Measurements from ENCODE around the gene BATF. TPM values are rescaled to one million over a fixed set of nuclear protein-coding genes. Genes with fewer than 3 reads are reported as not detected.
A peak's percentile ranks its signal among the peaks of the same experiment; 100 is the strongest.
"Not testable (repeated sequence)": the region's sequence is repeated elsewhere in the genome, so short reads cannot be mapped to it uniquely, and the experiment has no call there.

Gene BATF, protein sequence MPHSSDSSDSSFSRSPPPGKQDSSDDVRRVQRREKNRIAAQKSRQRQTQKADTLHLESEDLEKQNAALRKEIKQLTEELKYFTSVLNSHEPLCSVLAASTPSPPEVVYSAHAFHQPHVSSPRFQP
- 10 to 100 TPM; 74.6 to 81.3 TPM for total RNA-seq

DNA sequence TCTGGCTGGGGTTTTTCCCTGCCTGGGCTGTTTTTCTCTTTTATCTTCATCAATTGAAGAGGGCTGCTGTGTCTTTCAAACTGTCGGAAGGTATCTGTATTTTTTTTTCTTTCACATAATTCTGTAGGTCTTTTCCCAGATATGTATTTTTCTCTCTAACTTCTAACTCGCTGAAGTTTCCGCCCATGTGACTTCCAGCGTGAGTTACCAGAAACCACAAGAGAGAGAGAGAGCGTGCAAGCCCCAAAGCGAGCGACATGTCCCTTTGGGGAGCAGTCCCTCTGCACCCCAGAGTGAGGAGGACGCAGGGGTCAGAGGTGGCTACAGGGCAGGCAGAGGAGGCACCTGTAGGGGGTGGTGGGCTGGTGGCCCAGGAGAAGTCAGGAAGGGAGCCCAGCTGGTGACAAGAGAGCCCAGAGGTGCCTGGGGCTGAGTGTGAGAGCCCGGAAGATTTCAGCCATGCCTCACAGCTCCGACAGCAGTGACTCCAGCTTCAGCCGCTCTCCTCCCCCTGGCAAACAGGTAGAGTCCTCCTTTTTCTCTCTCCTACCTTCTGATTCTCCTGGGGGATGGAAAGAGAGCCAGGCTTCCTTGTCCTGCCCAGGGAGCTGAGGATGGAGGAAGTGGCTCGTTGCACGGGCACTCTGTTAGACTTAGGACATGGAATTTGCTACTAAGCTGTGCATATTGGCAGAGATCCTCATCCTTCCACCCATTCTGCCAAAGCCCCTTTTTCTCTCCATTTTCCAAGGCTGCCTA, at the start of gene BATF:
Gene BATF, plus strand, starts transcription at position 246 of the 759 bp plus-strand sequence. Its CDS starts 214 bp downstream, at position 460.
- ATAC-seq = peak; percentile 71
- Mint-ChIP-seq H3K9me3 (ENCODE audit: low read depth) (no peaks in the 10 kb centered on the region), H3K36me3 (peaks cover 43% of the 10 kb centered on the region), H3K27ac (peak within 1 kb of the TSS; percentile 97), H3K4me1 (peaks cover 73% of the 10 kb centered on the region), H3K27me3 (no peaks in the 10 kb centered on the region), H3K4me3 (peak within 1 kb of the TSS; percentile 99)
- CTCF ChIA-PET = interaction anchor here (0.7 to 15.3 kb wide), 15 partner anchors 8 to 662 kb away, joined by 3 to 152 read pairs (median 10); partner anchors contain the start of gene FLVCR2
- peak; percentile 92 for DNase-seq

- ATAC-seq; DNase-seq; H3K4me1 Mint-ChIP-seq; H3K36me3 Mint-ChIP-seq; H3K9me3 Mint-ChIP-seq (ENCODE audit: low read depth); CTCF ChIA-PET; H3K27ac Mint-ChIP-seq; H3K4me3 Mint-ChIP-seq: not testable (repeated sequence)
- H3K27me3 Mint-ChIP-seq = peaks cover 21% of the 10 kb centered on the region
These were observed 48.1 kb upstream of the BATF start for GRCh38 chr14:75474127-75474526.

DNA sequence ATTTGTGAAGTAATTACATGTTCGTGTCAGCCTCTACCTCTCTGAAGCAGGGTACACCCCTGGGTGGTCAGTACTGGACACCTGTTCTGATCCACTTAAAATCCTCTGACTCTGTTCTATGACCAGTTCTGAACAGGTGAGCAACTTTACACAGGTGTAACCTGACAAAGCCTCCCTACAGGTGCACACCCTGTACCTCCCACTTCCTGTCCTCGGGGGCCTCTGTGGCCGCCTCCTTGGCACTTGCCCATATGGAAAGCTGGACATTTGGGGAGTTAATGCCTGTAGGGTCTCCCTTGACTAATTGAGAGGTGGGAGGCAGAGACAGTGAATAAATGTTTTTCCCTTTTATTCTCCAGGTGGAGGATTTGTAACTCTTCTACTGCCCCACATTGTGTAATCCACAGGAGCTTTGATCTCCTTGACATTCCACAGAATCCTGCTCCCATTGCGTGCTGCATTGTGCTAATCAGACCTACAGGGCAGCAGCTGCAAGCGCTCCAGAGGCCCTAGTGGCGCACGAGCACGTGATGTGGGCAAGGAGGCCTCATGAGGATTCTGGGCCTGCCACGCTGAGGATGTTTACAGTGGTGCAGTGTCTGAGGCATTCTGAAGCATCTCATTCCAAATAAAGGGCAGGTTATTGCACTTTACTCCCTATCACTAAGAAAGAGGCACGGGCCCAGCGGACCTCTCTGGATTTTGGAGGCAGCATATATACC, 45.8 kb upstream of the BATF start:
- no peaks in the 10 kb centered on the region for H3K4me1 Mint-ChIP-seq
- H3K4me3 Mint-ChIP-seq = no peak overlapping the region
- DNase-seq = no peak
- no peaks in the 10 kb centered on the region for H3K9me3 Mint-ChIP-seq (ENCODE audit: low read depth)
- no peak overlapping the region for H3K27ac Mint-ChIP-seq
- no peaks in the 10 kb centered on the region for H3K36me3 Mint-ChIP-seq
- CTCF ChIA-PET = interaction anchor here (0.9 to 1.4 kb wide), 2 partner anchors 11 to 12 kb away, joined by 3 read pairs; no protein-coding TSS in a partner anchor
- ATAC-seq = no peak
- peaks cover 35% of the 10 kb centered on the region for H3K27me3 Mint-ChIP-seq

- Mint-ChIP-seq H3K4me1 (no peaks in the 10 kb centered on the region), H3K27me3 (peaks cover 35% of the 10 kb centered on the region), H3K36me3 (no peaks in the 10 kb centered on the region), H3K4me3 (no peak overlapping the region), H3K9me3 (ENCODE audit: low read depth) (no peaks in the 10 kb centered on the region), H3K27ac (no peak overlapping the region)
- CTCF ChIA-PET = no interaction called here
- ATAC-seq (no peak), DNase-seq (no peak)
These were observed 44.4 kb upstream of the BATF start for GRCh38 chr14:75477881-75478280.

GRCh38 chr14:75479770-75480600, 42.3 kb upstream of the BATF start:
- Mint-ChIP-seq H3K4me3 (no peak overlapping the region), H3K9me3 (ENCODE audit: low read depth) (no peaks in the 10 kb centered on the region), H3K36me3 (peaks cover 1% of the 10 kb centered on the region), H3K27me3 (peaks cover 23% of the 10 kb centered on the region), H3K27ac (no peak overlapping the region), H3K4me1 (no peaks in the 10 kb centered on the region)
- DNase-seq = no peak
- CTCF ChIA-PET = interaction anchor here (1.1 to 1.6 kb wide), 2 partner anchors 9 to 116 kb away, joined by 3 to 6 read pairs; no protein-coding TSS in a partner anchor
- no peak for ATAC-seq

GRCh38 chr14:75482366-75482765, 39.9 kb upstream of the BATF start:
- Mint-ChIP-seq H3K4me1 (peaks cover 15% of the 10 kb centered on the region), H3K27me3 (peaks cover 18% of the 10 kb centered on the region), H3K9me3 (ENCODE audit: low read depth) (peaks cover 2% of the 10 kb centered on the region), H3K27ac (no peak overlapping the region), H3K36me3 (peaks cover 10% of the 10 kb centered on the region), H3K4me3 (no peak overlapping the region)
- CTCF ChIA-PET = no interaction called here
- ATAC-seq (no peak), DNase-seq (no peak)

- peaks cover 11% of the 10 kb centered on the region for H3K36me3 Mint-ChIP-seq
- H3K27ac Mint-ChIP-seq = no peak overlapping the region
These were observed 37.4 kb upstream of the BATF start for GRCh38 chr14:75484711-75485429.

GRCh38 chr14:75486318-75486717, 36.0 kb upstream of the BATF start:
- Mint-ChIP-seq H3K27ac (peak overlapping the region; percentile 29), H3K4me3 (no peak overlapping the region), H3K36me3 (peaks cover 17% of the 10 kb centered on the region), H3K27me3 (peaks cover 2% of the 10 kb centered on the region), H3K4me1 (peaks cover 41% of the 10 kb centered on the region), H3K9me3 (ENCODE audit: low read depth) (peaks cover 5% of the 10 kb centered on the region)
- CTCF ChIA-PET = interaction anchor here (1.5 to 7.9 kb wide), 4 partner anchors 12 to 181 kb away, joined by 9 to 157 read pairs (median 38); no protein-coding TSS in a partner anchor
- no peak for ATAC-seq
- DNase-seq = no peak

More at GRCh38 chr14:75484711-75485429, 37.4 kb upstream of the BATF start:
- DNase-seq (peak; percentile 27), ATAC-seq (no peak)
- no peak overlapping the region for H3K4me3 Mint-ChIP-seq
- peaks cover 11% of the 10 kb centered on the region for H3K27me3 Mint-ChIP-seq
- H3K9me3 Mint-ChIP-seq (ENCODE audit: low read depth) = peaks cover 2% of the 10 kb centered on the region
- peaks cover 31% of the 10 kb centered on the region for H3K4me1 Mint-ChIP-seq
- CTCF ChIA-PET = interaction anchor here (0.7 to 1.4 kb wide), 4 partner anchors 11 to 178 kb away, joined by 3 to 5 read pairs (median 4); no protein-coding TSS in a partner anchor

DNA sequence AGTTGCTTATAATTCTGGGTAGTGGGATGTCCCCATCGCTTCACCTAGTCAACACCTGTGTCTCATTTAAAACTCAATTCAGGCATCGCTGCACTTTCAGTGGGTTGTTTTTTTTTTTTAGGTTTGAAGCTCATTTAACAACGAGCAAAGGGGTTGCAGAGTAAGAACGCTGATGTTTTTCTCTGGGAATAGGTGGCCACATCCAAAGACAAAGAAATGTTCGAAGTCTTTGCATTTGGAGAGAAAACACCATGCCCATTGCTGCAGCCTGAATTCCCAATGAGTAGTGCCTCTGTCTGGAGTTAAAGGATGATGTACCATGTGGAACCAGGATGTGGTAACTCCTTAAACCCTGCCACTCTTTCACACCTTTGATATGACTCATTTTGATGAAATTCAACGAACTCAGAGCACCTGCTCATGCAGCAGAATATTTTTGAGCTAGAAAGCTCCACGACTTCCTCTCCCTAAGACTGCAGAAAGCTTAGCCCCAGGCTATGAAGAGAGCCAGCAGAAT, 35.1 kb upstream of the BATF start:
- H3K36me3 Mint-ChIP-seq = peaks cover 17% of the 10 kb centered on the region
- peaks cover 42% of the 10 kb centered on the region for H3K4me1 Mint-ChIP-seq
- H3K27me3 Mint-ChIP-seq = no peaks in the 10 kb centered on the region
- CTCF ChIA-PET = interaction anchor here (0.8 to 7.9 kb wide), 20 partner anchors 11 to 355 kb away, joined by 3 to 157 read pairs (median 8); partner anchors contain the start of gene BATF
- peak overlapping the region; percentile 73 for H3K27ac Mint-ChIP-seq
- H3K9me3 Mint-ChIP-seq (ENCODE audit: low read depth) = peaks cover 5% of the 10 kb centered on the region
- H3K4me3 Mint-ChIP-seq = no peak overlapping the region
- peak; percentile 84 for ATAC-seq
- peak; percentile 61 for DNase-seq

- CTCF ChIA-PET = interaction anchor here (0.7 to 7.9 kb wide), 45 partner anchors 8 to 596 kb away, joined by 3 to 157 read pairs (median 5); partner anchors contain the start of genes BATF, ERG28 and TTLL5
- Mint-ChIP-seq H3K36me3 (peaks cover 15% of the 10 kb centered on the region), H3K27me3 (no peaks in the 10 kb centered on the region), H3K4me1 (peaks cover 57% of the 10 kb centered on the region), H3K4me3 (no peak overlapping the region), H3K9me3 (ENCODE audit: low read depth) (peaks cover 5% of the 10 kb centered on the region), H3K27ac (no peak overlapping the region)
- peak; percentile 39 for DNase-seq
- ATAC-seq = no peak
These were observed 32.8 kb upstream of the BATF start for GRCh38 chr14:75489480-75489837.

DNA sequence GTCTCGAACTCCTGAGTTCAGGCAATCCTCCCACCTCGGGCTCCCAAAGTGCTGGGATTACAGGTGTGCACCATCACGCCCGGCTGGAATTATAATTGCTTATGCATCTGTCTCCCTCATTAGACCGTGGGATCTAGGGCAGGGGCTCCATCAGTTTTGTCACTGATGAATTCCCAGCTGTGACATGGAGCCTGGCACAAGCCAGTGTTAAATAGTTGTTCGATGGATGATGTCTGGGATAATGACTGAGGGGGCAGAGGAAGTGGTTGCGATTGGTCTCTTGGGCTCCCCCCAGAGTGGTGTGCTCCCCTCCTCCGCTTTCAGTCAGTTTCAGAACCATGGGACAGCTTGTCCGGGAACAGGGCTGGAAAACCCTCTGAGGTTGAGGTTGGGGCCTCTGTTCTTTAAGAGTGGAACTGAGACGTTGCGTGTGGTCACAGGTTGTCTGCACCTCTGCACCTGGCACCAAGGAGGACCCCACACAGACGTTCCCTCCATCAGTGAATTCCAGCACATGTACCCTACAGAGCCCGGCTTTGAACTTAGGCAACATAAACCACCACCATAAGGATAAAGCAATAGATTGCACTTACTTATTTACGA, 30.8 kb upstream of the BATF start:
- H3K4me1 Mint-ChIP-seq = peaks cover 71% of the 10 kb centered on the region

More for the DNA sequence above, 30.8 kb upstream of the BATF start:
- H3K27ac Mint-ChIP-seq = no peak overlapping the region
- H3K27me3 Mint-ChIP-seq = no peaks in the 10 kb centered on the region
- ATAC-seq (no peak), DNase-seq (no peak)
- CTCF ChIA-PET = interaction anchor here (1.1 to 7.9 kb wide), 3 partner anchors 27 to 186 kb away, joined by 4 to 157 read pairs (median 5); no protein-coding TSS in a partner anchor
- peaks cover 3% of the 10 kb centered on the region for H3K9me3 Mint-ChIP-seq (ENCODE audit: low read depth)
- H3K36me3 Mint-ChIP-seq = peaks cover 13% of the 10 kb centered on the region
- H3K4me3 Mint-ChIP-seq = no peak overlapping the region
